ENCODE results near the gene KRTAP10-3. TPM values are rescaled to one million over a fixed set of nuclear protein-coding genes. Genes with fewer than 3 reads are reported as not detected.

KRTAP10-3 gene
- total and polyA plus RNA-seq, 9 of the 15 experiments (the other 6 are each of a cell fraction or from before 2014, with no cell fraction given), result not detected

DNA sequence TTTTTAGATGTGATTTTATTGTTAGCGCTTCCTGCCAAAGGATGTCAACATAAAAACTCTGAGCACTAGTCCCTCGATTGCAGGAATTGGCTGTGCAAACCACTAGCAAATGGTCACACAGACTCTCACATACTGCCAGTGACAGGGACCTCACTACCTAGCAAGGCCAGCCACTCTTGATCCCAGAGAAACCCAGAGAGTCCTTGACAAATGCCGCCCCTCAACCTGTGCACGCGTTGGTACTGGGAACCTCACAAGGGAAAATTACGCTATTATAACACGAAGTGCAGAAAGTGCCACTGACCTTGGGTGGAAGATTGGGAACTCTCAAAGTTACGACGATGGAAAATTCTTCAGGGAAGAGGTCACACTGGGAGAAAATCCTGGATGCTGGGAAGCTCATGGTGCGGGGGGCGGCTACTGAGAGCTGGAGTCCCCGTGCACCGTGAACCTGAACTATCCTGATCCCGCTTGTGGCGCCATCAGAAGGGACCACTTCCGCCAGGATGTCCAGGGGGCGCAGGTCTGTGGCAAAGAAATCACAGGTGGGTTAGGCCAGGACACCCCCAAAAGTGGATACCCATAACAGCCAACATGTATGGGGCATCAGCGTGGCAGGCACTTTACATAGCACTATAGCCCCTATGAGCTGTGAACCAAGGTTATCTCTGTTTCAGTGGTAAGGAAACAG lies 9.0 kb upstream of the KRTAP10-3 start:
- peaks cover 0 to 17% of the 10 kb centered on the region in 2 experiments; a peak in 1 of 5 replicates for H3K4me1 ChIP-seq (replicated peaks in 1 of 2; ENCODE audit: control insufficient read depth in 2 of 2, insufficient read depth in 2 of 2, low read length in 2 of 2)
- H3K36me3 ChIP-seq (ENCODE audit: control insufficient read depth, insufficient read depth, low read length), result no peaks in the 10 kb centered on the region
- DNase-seq (ENCODE audit: extremely low read depth in 1 of 4, low spot score in 3 of 4) (no peak), FAIRE-seq (no peak), ATAC-seq (no peak)
- no peak overlapping the region for H2AFZ ChIP-seq (ENCODE audit: low read depth, low read length)
- no peak overlapping the region; a peak in 1 of 4 replicates for H3K9ac ChIP-seq (ENCODE audit: insufficient read depth in 1 of 2, low read depth in 2 of 2, low read length in 2 of 2)
- no peaks in the 10 kb centered on the region for H3K9me3 ChIP-seq (replicated peaks; ENCODE audit: control insufficient read depth, insufficient read depth, low read depth, low read length)
- H3K27me3 ChIP-seq (ENCODE audit: control insufficient read depth in 2 of 2, insufficient read depth in 2 of 2, low read length in 2 of 2), result peaks cover 14 to 23% of the 10 kb centered on the region in 2 experiments; a peak in 3 of 5 replicates
- H3K4me2 ChIP-seq (ENCODE audit: insufficient read depth, low read length), result no peak overlapping the region
- no peak overlapping the region for H3K4me3 ChIP-seq
- H4K20me1 ChIP-seq (replicated peaks; ENCODE audit: control insufficient read depth, insufficient read depth, low read length), result no peaks in the 10 kb centered on the region
- no peaks in the 10 kb centered on the region for H3K9me1 ChIP-seq (ENCODE audit: control insufficient read depth, insufficient read depth, low read length)
- no TSS peak for BruUV-seq (replicated peaks)
- no peak for TF ChIP-seq TFE3 (CRISPR knock-in tag; IDR thresholded peaks at IDR 0.05)
- TF ChIP-seq ATF1 (CRISPR knock-in tag; IDR thresholded peaks at IDR 0.05), result no peak
- TF ChIP-seq ATF1 (tag; IDR thresholded peaks at IDR 0.05), result peak; percentile 3; the same call in 1 of the 2 replicates
- no peak for TF ChIP-seq THRAP3 (IDR thresholded peaks at IDR 0.05; ENCODE audit: borderline replicate concordance)
- in situ Hi-C loops (cut with MboI), result no loop called here
- ChIA-PET CTCF (ENCODE audit: low intra/inter-chr PET ratio) (no interaction called here), POLR2A (no interaction called here)
- under 1% methylated on average over 18 of the region's 18 CpGs for WGBS (ENCODE audit: insufficient coverage, low coverage, missing lambda C conversion rate)
- no peaks in the 10 kb centered on the region for H3K79me2 ChIP-seq (ENCODE audit: control insufficient read depth, insufficient read depth, low read length)
- H3K27ac ChIP-seq (ENCODE audit: extremely low read depth, low read depth, low read length), result no peak overlapping the region
- intact Hi-C loops (cut with micrococcal nuclease), result no loop called here
